HepG2 (cell line): ENCODE measurements around the gene ATN1. TPM values are rescaled to one million over a fixed set of nuclear protein-coding genes. Genes with fewer than 3 reads are reported as not detected.

Experiments used
- ATRX ChIP-seq: sonication (generic); formaldehyde crosslinking; IDR thresholded peaks from 2 replicates; pipeline ENCODE4 v1.4.0; 2020; ENCODE audit warnings: missing genetic modification reagents, borderline replicate concordance
- CC2D1A ChIP-seq: sonication (generic); formaldehyde crosslinking; IDR thresholded peaks from 2 replicates; pipeline ENCODE4 v1.8.1; 2023; ENCODE audit warnings: mild to moderate bottlenecking, missing genetic modification reagents
- CENPT ChIP-seq: sonication (generic); formaldehyde crosslinking; IDR thresholded peaks from 2 replicates; pipeline ENCODE4 v1.8.0; 2022; ENCODE audit warnings: low read depth, mild to moderate bottlenecking, moderate library complexity, missing genetic modification reagents
- IRF2 ChIP-seq: IDR thresholded peaks from 2 replicates; pipeline ENCODE4 v1.6.1; 2018; ENCODE audit warnings: missing genetic modification reagents, missing compliant biosample characterization
- POLR2A ChIP-seq, 2 experiments: IDR thresholded peaks; 2 replicates each; pipeline ENCODE4 v1.6.1; 2011; ENCODE audit warnings: low read depth in 2 of 2, low read length in 2 of 2, mild to moderate bottlenecking in 1 of 2, moderate library complexity in 1 of 2; ENCODE audit not compliant: insufficient read depth in 1 of 2
- RFX3 ChIP-seq: IDR thresholded peaks from 2 replicates; pipeline ENCODE4 v1.6.1; 2016; ENCODE audit warnings: missing biosample characterization, missing genetic modification reagents
- SMYD3 ChIP-seq: sonication (generic); formaldehyde crosslinking; IDR thresholded peaks from 2 replicates; pipeline ENCODE4 v1.8.1; 2023; ENCODE audit warnings: mild to moderate bottlenecking, missing genetic modification reagents
- ZBTB20 ChIP-seq: sonication (generic); formaldehyde crosslinking; IDR thresholded peaks from 2 replicates; pipeline ENCODE4 v1.8.1; 2023; ENCODE audit warnings: missing genetic modification reagents, low read depth, mild to moderate bottlenecking, borderline replicate concordance
- ZBTB7A ChIP-seq: sonication (generic); formaldehyde crosslinking; IDR thresholded peaks from 2 replicates; pipeline ENCODE4 v1.8.0; 2022; ENCODE audit warnings: mild to moderate bottlenecking, missing genetic modification reagents
- ZNF569 ChIP-seq: sonication (generic); formaldehyde crosslinking; IDR thresholded peaks from 2 replicates; pipeline ENCODE4 v1.5.0; 2020; ENCODE audit warnings: mild to moderate bottlenecking, missing genetic modification reagents, moderate library complexity, borderline replicate concordance
- ZNF777 ChIP-seq: sonication (generic); formaldehyde crosslinking; IDR thresholded peaks from 2 replicates; pipeline ENCODE4 v1.4.0; 2020; ENCODE audit warnings: missing genetic modification reagents
- ZNF83 ChIP-seq: sonication (generic); formaldehyde crosslinking; IDR thresholded peaks from 2 replicates; pipeline ENCODE4 v1.4.0; 2020; ENCODE audit warnings: missing genetic modification reagents, mild to moderate bottlenecking, borderline replicate concordance
- polyA plus RNA-seq, 8 experiments: library from polyadenylated mRNA; depleted of rRNA in 3 of 8; stranded (reverse) in 7 of 8; unstranded in 1 of 8; fragments of >200 nt; fragmentation: Illumina TruSeq in 4 of 8; extraction: Trizol in 4 of 8; gene quantifications; 2 replicates each; pipeline versions ENCODE4 v1.2.1 to v1.2.3, GENCODE V29; 2011 to 2016; ENCODE audit warnings: low read depth in 4 of 8, missing spikeins in 1 of 8, mixed read lengths in 1 of 8; ENCODE audit not compliant: insufficient read depth in 1 of 8
- total RNA-seq, 5 experiments: library from RNA; depleted of rRNA; stranded (reverse); fragments of >200 nt; fragmentation: Illumina TruSeq; extraction: Trizol; gene quantifications; 2 replicates each; pipeline ENCODE4 v1.2.3, GENCODE V29; 2016; ENCODE audit warnings: low read depth in 1 of 5
- TF ChIP-seq, protein P1 (sequence below): sonication (generic); formaldehyde crosslinking; IDR thresholded peaks from 2 replicates; pipeline ENCODE4 v1.5.0; 2020; ENCODE audit warnings: mild to moderate bottlenecking, missing genetic modification reagents
- TF ChIP-seq, protein P2 (sequence below): sonication (generic); formaldehyde crosslinking; IDR thresholded peaks from 2 replicates; pipeline ENCODE4 v1.4.0; 2020; ENCODE audit warnings: low read depth, mild to moderate bottlenecking, missing genetic modification reagents
- TF ChIP-seq, protein P3 (sequence below): IDR thresholded peaks from 2 replicates; pipeline ENCODE4 v1.4.0; 2020; ENCODE audit warnings: mild to moderate bottlenecking, missing genetic modification reagents
- TF ChIP-seq, protein P4 (sequence below): sonication (generic); formaldehyde crosslinking; IDR thresholded peaks from 2 replicates; pipeline ENCODE4 v1.4.0; 2020; ENCODE audit warnings: missing genetic modification reagents; ENCODE audit errors: not compliant biosample characterization
- TF ChIP-seq, protein P5 (sequence below): sonication (generic); formaldehyde crosslinking; IDR thresholded peaks from 2 replicates; pipeline ENCODE4 v1.4.0; 2020; ENCODE audit warnings: missing genetic modification reagents, mild to moderate bottlenecking, borderline replicate concordance

Gene ATN1
- total and polyA plus RNA-seq, 2 of the 13 experiments (the other 11 are each of a cell fraction or from before 2014, with no cell fraction given), result 2.1 to 8.6 TPM

DNA sequence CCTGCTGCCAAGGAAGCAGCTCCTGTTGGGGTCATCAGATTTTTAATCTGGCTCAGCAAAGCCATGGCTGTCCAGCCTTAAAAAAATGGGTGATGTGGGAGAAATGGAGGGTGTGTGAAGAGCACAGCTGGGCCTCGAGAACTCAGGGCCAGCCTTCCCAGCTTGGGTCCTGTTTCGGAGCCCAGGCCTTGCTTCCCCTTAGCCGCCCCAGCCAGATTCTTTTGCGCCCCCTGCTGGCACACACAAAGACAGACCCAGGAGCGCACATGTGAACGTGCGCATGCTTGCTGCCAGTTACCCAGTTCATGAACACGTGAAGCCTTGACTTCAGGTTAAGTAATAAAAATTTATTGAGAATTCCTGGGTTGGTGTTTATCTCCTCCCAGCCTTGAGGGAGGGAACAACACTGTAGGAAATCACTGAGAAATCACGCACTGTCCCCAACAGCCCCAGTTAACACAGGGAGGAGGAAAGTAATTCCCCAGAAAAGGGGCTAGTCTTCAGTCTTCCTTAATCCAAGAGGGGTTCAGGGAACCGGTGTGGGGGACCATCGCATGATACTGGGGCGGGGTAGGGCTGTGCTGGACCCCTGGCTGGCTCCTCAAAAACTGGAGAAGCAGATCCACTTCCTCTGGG lies 37.4 kb downstream of the ATN1 start (continued):
- TF ChIP-seq, protein P1, sequence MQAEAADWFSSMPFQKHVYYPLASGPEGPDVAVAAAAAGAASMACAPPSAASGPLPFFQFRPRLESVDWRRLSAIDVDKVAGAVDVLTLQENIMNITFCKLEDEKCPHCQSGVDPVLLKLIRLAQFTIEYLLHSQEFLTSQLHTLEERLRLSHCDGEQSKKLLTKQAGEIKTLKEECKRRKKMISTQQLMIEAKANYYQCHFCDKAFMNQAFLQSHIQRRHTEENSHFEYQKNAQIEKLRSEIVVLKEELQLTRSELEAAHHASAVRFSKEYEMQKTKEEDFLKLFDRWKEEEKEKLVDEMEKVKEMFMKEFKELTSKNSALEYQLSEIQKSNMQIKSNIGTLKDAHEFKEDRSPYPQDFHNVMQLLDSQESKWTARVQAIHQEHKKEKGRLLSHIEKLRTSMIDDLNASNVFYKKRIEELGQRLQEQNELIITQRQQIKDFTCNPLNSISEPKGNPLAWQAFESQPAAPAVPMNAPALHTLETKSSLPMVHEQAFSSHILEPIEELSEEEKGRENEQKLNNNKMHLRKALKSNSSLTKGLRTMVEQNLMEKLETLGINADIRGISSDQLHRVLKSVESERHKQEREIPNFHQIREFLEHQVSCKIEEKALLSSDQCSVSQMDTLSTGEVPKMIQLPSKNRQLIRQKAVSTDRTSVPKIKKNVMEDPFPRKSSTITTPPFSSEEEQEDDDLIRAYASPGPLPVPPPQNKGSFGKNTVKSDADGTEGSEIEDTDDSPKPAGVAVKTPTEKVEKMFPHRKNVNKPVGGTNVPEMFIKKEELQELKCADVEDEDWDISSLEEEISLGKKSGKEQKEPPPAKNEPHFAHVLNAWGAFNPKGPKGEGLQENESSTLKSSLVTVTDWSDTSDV (CRISPR knock-in tag), result no peak
- TF ChIP-seq IRF2 (CRISPR knock-in tag), result peak; percentile 46; the same call in 1 of the 2 replicates
- TF ChIP-seq ZNF569 (CRISPR knock-in tag), result no peak
- peak; percentile 4 to 54; a peak in 2 of 4 replicates for TF ChIP-seq POLR2A (IDR thresholded peaks at IDR 0.05; ENCODE audit: insufficient read depth in 1 of 2, low read depth in 2 of 2, low read length in 2 of 2)
- TF ChIP-seq, protein P2, sequence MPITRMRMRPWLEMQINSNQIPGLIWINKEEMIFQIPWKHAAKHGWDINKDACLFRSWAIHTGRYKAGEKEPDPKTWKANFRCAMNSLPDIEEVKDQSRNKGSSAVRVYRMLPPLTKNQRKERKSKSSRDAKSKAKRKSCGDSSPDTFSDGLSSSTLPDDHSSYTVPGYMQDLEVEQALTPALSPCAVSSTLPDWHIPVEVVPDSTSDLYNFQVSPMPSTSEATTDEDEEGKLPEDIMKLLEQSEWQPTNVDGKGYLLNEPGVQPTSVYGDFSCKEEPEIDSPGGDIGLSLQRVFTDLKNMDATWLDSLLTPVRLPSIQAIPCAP (CRISPR knock-in tag), result no peak
- TF ChIP-seq, protein P3, sequence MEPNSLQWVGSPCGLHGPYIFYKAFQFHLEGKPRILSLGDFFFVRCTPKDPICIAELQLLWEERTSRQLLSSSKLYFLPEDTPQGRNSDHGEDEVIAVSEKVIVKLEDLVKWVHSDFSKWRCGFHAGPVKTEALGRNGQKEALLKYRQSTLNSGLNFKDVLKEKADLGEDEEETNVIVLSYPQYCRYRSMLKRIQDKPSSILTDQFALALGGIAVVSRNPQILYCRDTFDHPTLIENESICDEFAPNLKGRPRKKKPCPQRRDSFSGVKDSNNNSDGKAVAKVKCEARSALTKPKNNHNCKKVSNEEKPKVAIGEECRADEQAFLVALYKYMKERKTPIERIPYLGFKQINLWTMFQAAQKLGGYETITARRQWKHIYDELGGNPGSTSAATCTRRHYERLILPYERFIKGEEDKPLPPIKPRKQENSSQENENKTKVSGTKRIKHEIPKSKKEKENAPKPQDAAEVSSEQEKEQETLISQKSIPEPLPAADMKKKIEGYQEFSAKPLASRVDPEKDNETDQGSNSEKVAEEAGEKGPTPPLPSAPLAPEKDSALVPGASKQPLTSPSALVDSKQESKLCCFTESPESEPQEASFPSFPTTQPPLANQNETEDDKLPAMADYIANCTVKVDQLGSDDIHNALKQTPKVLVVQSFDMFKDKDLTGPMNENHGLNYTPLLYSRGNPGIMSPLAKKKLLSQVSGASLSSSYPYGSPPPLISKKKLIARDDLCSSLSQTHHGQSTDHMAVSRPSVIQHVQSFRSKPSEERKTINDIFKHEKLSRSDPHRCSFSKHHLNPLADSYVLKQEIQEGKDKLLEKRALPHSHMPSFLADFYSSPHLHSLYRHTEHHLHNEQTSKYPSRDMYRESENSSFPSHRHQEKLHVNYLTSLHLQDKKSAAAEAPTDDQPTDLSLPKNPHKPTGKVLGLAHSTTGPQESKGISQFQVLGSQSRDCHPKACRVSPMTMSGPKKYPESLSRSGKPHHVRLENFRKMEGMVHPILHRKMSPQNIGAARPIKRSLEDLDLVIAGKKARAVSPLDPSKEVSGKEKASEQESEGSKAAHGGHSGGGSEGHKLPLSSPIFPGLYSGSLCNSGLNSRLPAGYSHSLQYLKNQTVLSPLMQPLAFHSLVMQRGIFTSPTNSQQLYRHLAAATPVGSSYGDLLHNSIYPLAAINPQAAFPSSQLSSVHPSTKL, result no peak
- TF ChIP-seq RFX3 (CRISPR knock-in tag), result no peak
- TF ChIP-seq, protein P4, sequence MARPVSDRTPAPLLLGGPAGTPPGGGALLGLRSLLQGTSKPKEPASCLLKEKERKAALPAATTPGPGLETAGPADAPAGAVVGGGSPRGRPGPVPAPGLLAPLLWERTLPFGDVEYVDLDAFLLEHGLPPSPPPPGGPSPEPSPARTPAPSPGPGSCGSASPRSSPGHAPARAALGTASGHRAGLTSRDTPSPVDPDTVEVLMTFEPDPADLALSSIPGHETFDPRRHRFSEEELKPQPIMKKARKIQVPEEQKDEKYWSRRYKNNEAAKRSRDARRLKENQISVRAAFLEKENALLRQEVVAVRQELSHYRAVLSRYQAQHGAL (CRISPR knock-in tag), result no peak
- no peak for TF ChIP-seq ZNF83 (CRISPR knock-in tag)
- TF ChIP-seq ZNF777 (CRISPR knock-in tag), result no peak
- TF ChIP-seq ATRX (CRISPR knock-in tag), result no peak
- no peak for TF ChIP-seq SMYD3 (CRISPR knock-in tag)
- TF ChIP-seq, protein P5, sequence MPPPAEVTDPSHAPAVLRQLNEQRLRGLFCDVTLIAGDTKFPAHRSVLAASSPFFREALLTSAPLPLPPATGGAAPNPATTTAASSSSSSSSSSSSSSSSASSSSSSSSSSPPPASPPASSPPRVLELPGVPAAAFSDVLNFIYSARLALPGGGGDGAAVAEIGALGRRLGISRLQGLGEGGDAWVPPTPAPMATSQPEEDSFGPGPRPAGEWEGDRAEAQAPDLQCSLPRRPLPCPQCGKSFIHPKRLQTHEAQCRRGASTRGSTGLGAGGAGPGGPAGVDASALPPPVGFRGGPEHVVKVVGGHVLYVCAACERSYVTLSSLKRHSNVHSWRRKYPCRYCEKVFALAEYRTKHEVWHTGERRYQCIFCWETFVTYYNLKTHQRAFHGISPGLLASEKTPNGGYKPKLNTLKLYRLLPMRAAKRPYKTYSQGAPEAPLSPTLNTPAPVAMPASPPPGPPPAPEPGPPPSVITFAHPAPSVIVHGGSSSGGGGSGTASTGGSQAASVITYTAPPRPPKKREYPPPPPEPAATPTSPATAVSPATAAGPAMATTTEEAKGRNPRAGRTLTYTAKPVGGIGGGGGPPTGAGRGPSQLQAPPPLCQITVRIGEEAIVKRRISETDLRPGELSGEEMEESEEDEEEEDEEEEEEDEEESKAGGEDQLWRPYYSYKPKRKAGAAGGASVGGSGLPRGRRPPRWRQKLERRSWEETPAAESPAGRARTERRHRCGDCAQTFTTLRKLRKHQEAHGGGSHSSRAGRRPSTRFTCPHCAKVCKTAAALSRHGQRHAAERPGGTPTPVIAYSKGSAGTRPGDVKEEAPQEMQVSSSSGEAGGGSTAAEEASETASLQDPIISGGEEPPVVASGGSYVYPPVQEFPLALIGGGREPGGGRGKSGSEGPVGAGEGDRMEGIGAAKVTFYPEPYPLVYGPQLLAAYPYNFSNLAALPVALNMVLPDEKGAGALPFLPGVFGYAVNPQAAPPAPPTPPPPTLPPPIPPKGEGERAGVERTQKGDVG (CRISPR knock-in tag), result 0 out of 2 replicates have a peak, but pooled peaks have one; percentile 47
- no peak for TF ChIP-seq CENPT (CRISPR knock-in tag)
- no peak for TF ChIP-seq CC2D1A (CRISPR knock-in tag)
- TF ChIP-seq ZBTB20 (CRISPR knock-in tag), result no peak
- TF ChIP-seq ZBTB7A (CRISPR knock-in tag), result no peak
